Measurements from ENCODE around the gene ADAMTSL2.
A peak's percentile ranks its signal among the peaks of the same experiment; 100 is the strongest.

The ADAMTSL2 gene

GRCh38 chr9:133518706-133519449, 15.6 kb upstream of the ADAMTSL2 start:
- DNase-seq = no peak

- no peak for DNase-seq
Observed at GRCh38 chr9:133519693-133520092, 14.8 kb upstream of the ADAMTSL2 start.

GRCh38 chr9:133520121-133520835, 14.2 kb upstream of the ADAMTSL2 start:
- no peak for DNase-seq

GRCh38 chr9:133521122-133522072, 13.1 kb upstream of the ADAMTSL2 start:
- DNase-seq = no peak

GRCh38 chr9:133522073-133522910, 12.2 kb upstream of the ADAMTSL2 start:
- DNase-seq = no peak

- no peak for DNase-seq
Observed at GRCh38 chr9:133523106-133523505, 11.4 kb upstream of the ADAMTSL2 start.

- DNase-seq = no peak
Observed at GRCh38 chr9:133524146-133524545, 10.4 kb upstream of the ADAMTSL2 start.

GRCh38 chr9:133524679-133525228, 9.8 kb upstream of the ADAMTSL2 start, which contains the start of gene MYMK:
TSS of gene MYMK (minus strand) at chr9:133524959. CDS start at chr9:133524844, 115 bp downstream.
- no peak for DNase-seq

- no peak for DNase-seq
Observed at GRCh38 chr9:133525677-133526076, 8.8 kb upstream of the ADAMTSL2 start.

GRCh38 chr9:133526721-133527321, 7.7 kb upstream of the ADAMTSL2 start:
- no peak for DNase-seq

- DNase-seq = no peak
Observed at GRCh38 chr9:133527444-133527920, 7.0 kb upstream of the ADAMTSL2 start.

- no peak for DNase-seq
Observed at GRCh38 chr9:133528001-133528875, 6.3 kb upstream of the ADAMTSL2 start.

GRCh38 chr9:133528876-133529241, 5.6 kb upstream of the ADAMTSL2 start:
- DNase-seq = no peak

GRCh38 chr9:133529457-133529856, 5.0 kb upstream of the ADAMTSL2 start:
- no peak for DNase-seq

GRCh38 chr9:133529874-133530273, 4.6 kb upstream of the ADAMTSL2 start:
- DNase-seq = no peak

GRCh38 chr9:133531293-133531692, 3.2 kb upstream of the ADAMTSL2 start:
- DNase-seq = no peak

GRCh38 chr9:133532937-133533668, 1.4 kb upstream of the ADAMTSL2 start:
- DNase-seq = peak; percentile 87

- DNase-seq = no peak
Observed at GRCh38 chr9:133533857-133534256, 647 bp upstream of the ADAMTSL2 start.

- no peak for DNase-seq
Observed at GRCh38 chr9:133535306-133535877, 888 bp downstream of the ADAMTSL2 start.
